ENCODE data around the gene UBR3.
"Not testable (repeated sequence)": the region's sequence is repeated elsewhere in the genome, so short reads cannot be mapped to it uniquely, and the experiment has no call there.

DNA sequence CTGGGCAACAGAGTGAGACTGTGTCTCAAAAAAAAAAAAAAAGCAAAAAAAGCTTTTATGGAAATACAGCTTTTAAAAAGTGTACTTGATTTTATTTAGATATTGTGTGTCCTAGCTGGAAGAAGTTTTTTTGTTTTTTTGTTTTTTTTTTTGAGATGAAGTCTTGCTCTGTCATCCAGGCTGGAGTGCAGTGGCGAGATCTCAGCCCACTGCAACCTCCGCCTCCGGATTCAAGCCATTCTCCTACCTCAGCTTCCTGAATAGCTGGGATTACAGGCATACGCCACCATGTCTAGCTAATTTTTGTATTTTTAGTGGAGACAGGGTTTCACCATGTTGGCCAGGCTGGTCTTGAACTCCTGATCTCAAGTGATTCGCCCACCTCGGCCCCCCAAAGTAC lies 39.0 kb downstream of the UBR3 start:
- TF ChIP-seq, protein P1, sequence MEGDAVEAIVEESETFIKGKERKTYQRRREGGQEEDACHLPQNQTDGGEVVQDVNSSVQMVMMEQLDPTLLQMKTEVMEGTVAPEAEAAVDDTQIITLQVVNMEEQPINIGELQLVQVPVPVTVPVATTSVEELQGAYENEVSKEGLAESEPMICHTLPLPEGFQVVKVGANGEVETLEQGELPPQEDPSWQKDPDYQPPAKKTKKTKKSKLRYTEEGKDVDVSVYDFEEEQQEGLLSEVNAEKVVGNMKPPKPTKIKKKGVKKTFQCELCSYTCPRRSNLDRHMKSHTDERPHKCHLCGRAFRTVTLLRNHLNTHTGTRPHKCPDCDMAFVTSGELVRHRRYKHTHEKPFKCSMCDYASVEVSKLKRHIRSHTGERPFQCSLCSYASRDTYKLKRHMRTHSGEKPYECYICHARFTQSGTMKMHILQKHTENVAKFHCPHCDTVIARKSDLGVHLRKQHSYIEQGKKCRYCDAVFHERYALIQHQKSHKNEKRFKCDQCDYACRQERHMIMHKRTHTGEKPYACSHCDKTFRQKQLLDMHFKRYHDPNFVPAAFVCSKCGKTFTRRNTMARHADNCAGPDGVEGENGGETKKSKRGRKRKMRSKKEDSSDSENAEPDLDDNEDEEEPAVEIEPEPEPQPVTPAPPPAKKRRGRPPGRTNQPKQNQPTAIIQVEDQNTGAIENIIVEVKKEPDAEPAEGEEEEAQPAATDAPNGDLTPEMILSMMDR (IDR thresholded peaks at IDR 0.05): not testable (repeated sequence)
- not testable (repeated sequence) for TF ChIP-seq POLR2AphosphoS5 (IDR thresholded peaks at IDR 0.05)
